ENCODE measurements around the gene DSC1.

The DSC1 gene

DNA sequence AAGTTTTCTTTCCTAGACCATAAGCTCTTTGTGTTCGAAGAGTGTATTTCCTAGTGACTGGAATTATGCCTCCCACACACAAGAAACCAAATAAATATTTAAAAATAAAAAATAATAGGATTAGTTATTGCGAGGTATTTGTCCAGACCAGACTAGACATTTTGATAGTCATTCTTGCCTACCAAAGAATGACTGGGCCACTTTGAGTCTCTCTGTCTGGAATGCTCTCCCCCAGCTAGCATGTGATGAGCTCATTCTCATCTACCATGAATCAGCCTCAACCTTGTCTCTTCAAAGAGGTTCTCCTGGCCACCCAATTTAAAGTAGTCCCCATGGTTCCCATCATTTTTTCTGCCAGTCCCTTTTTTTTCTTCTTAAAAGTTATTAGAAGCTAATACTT, 13.9 kb upstream of the DSC1 start:
- DNase-seq (ENCODE audit: low spot score), result no peak
- TF ChIP-seq CTCF (IDR thresholded peaks at IDR 0.05), result no peak
- no peak overlapping the region for H3K4me3 ChIP-seq
- no peak overlapping the region for H3K27ac ChIP-seq

DNA sequence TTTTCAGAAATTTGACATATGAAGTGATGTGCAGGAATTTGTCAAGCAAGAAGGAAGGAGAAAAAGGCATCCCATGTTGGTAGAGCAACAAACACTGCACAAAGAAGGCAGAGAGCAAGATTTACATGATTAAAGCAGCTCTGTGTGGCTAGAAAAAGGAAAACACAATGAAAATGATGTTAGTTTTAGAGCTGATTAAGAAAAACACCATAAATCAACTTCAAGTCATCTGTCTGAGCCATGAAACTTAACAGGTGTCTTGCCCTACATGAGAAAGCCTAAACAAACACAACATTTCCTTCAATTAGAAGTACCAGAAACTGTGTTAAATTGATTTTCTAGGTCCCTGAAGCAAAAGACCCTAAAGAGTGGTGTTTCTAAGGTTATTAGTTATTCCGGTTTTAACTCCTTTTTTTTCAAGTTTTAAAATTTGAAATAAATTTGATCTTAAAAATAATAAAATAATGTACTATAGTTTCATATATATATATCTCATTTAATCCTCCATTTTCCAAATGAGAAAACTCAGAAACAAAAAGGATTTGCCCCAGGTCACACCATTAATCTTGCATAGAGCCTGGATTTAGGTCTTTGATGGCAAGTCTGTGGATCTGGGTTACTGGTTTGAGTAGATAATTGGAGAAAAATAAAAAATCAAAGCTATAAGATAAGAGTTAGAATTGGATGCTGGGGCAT, 8.6 kb upstream of the DSC1 start:
- H3K27ac ChIP-seq, result no peak overlapping the region
- TF ChIP-seq CTCF (IDR thresholded peaks at IDR 0.05), result no peak
- DNase-seq (ENCODE audit: low spot score), result no peak
- no peak overlapping the region for H3K4me3 ChIP-seq

DNA sequence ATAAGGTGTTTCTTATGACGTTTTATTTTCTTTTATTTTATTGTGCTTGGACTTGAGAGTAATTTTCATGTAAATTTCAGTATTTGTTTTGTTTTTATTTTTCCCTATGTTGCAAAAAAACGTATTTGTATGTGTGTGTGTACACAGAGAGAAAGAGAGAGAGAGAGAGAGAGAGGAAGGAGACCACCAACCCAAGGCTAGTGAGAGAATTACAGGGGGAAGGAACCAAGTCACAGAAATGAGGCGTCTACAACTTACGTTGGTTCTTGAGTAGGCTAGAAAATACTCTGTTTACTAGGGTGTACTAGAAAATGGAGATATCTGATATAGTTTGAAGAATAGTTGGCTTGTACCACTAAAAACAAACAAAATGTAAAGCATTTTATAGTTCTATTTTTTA, 7.7 kb upstream of the DSC1 start:
- DNase-seq (ENCODE audit: low spot score), result no peak
- Histone ChIP-seq H3K4me3 (no peak overlapping the region), H3K27ac (no peak overlapping the region)
- TF ChIP-seq CTCF (IDR thresholded peaks at IDR 0.05), result no peak

DNA sequence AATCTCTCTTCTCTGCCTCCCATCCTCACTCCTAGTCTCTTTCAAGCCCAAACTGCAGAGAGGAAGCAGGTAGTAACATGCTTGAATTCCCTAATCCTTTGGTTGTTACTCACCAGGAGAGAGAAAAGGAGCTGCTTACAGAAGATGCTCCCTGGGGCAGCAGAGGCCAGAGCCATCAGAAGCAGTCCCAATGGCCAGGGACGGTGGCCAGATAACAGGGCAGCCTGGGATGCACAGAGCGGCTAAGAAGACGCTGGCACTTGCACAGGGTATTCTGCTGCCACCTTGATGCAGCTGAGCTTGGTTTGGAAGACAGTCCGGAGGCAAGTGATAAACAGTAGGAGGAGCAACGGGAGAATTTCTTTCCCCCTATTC, 250 bp downstream of the DSC1 start:
- no peak for TF ChIP-seq CTCF (IDR thresholded peaks at IDR 0.05)
- Histone ChIP-seq H3K27ac (no peak overlapping the region), H3K4me3 (no peak overlapping the region)
- DNase-seq (ENCODE audit: low spot score), result no peak

GRCh38 chr18:31161757-31162418, 768 bp downstream of the DSC1 start:
- no peak for TF ChIP-seq CTCF (IDR thresholded peaks at IDR 0.05)
- DNase-seq (ENCODE audit: low spot score), result no peak
- no peak overlapping the region for H3K27ac ChIP-seq
- H3K4me3 ChIP-seq, result no peak overlapping the region

DNA sequence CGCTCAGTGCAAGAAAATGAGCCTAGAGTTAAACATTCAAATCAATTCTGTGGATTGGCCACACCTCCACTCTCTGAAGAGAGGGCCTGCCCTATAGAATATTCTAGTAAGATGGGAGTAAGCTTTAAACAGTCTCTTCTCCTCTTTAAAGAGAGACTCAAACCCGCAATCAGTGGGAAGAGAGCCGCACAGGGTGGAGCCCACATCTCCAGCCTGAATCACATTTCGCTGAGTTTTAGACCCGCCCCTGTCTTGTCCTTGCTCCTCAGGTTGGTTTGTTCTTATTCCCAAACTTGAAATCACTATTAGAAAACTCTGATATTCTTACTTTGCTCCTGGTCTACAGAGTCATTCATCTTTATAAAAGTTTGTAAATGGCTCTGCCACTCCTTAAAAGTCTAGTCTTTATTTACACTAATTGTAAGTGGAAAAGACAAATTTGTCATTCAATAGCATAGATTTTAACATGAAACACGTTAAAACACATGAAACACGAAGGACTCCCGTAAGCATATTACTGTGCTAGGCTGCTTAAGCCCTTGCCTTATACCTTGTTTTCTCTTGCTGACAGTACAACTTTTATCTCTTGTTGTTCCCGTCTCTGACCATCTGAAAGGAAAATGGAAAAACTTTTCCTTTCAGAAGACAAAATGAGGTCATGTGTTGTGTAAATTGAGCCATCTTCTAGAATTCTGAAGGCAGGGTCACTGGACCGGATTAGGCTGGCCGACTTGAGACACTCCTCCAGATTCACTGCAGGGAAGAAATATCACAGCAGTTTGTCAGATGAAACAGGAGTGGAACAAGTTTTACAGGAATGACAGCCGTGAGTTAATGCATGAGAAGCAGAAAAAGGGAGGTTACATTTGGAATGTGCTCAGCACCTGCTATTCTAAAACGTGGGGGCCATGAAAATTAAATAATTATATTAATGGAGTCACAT, 5.6 kb downstream of the DSC1 start:
- DNase-seq (ENCODE audit: low spot score), result no peak
- Histone ChIP-seq H3K27ac (no peak overlapping the region), H3K4me3 (no peak overlapping the region)
- TF ChIP-seq CTCF (IDR thresholded peaks at IDR 0.05), result no peak
